Suppressor macrophage treated with lipopolysaccharide for 1 hour (primary cell): ENCODE measurements around the gene NXN.
"Not testable (repeated sequence)": the region's sequence is repeated elsewhere in the genome, so short reads cannot be mapped to it uniquely, and the experiment has no call there.

Source experiments
- DNase-seq, 3 donors: peaks; one replicate each; pipeline ENCODE4 v3.0.0-alpha.2; 2020 to 2022

Gene NXN

DNA sequence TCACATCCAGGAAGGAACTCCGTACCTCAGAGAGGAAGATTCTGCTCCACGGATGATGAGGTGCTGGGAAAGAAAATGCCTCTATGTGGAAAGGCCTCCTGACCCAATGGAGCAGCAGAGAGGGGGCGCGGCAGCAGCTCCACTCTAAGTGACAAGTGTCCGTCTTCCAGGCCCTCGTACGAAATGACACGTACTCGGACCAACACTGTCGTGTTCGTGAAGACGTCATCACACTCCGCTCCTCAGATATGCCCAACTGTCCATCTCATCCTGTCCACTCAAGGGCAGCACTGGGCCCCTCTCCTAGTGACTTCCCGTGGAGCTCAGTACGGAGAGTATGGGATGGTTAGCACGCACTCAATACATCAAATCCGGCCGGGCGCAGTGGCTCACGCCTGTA is 165.2 kb downstream of the NXN start:
- no peak for DNase-seq

DNA sequence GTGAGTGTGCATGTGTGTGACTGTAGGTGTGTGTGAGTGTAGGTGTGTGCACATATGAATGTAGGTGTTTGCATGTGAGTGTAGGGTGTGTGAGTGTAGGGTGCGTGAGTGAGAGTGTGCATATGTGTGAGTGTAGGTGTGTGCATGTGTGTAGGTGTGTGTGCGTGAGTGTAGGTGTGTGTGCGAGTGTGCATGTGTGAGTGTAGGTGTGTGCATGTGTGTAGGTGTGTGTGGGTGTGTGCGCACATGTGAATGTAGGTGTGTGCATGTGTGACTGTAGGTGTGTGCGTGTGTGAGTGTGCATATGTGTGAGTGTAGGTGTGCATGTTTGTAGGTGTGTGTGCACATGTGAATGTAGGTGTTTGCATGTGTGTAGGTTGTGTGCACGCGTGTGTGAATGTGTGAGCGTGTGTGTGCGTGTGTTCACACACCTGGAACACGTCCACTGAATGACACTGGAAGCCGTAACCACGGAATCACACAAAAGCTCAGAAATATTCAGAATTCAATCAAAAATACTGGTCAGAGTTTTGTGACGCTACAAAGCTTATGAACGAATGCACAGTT is 166.9 kb downstream of the NXN start:
- DNase-seq: no peak

DNA sequence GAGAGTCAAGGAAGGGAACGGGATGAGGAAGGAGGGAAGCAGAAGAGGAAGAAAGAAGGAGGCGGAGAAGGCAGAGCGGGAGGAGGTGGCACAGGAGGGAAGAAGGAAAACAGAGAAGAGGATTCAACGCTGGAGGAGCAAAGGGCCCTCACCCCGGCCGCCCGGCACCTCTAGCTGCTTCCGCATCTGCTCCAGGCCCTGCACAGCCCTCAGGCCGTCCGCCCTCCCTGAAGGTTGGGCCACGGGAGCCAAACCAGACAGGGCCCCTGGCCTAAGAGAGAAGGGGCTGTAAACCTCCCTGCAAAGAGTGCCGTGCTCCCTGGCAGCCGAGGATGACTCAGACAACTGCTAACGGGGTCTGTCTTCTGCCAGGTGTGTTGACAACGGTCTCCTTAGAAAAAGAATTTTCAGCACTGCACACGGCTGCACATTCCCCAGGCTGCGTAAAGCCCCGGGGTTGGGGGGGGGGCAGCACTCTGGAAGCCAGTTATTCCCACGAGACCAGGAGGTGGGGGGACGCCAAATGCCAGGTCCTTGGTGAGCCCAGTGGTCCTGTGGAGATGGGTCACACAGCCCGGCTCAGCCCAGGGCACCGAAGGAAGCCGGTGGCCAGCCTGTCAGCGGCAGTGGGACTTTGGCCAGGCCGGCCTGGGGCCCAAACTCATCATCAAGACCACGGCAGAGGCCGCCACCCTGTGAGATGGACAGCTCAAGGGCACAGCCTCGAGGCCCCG is 168.4 kb downstream of the NXN start:
- no peak for DNase-seq

- DNase-seq: no peak
Observed at GRCh38 chr17:807523-808294, 171.9 kb downstream of the NXN start.

DNA sequence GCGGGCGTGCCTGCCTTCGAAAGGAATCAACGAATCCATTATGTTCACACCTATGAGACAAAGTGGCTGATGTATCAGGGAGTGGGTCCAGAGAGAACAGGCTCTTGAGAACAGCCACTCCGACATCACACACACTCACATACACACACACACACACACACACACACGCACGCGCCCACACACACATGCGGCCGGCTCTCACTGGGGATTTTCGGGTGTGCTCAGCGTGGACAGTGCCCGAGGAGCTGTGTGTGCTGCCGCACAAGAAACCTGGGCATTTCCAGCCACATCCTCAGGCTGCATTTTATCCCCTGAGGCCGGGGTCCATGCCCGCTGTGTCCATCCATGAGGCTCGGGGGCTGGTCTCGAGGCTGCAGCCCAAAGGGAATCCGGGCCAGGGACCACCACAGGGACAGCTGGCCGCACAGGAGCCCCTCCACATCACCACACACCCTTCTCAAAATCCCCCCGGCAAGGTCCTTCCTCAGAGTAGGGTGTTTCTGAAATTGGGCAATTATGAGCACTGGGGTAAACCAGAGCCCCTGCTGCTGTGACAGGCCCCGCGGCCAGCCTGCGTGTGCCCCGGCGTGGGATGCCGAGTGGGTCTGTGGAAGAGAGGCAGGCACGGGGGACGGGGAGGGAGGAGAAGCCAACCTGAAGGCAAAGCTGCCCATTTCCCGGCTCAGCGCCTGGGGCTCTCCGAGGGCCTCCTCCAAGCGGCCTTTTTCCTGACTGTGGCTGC is 172.6 kb downstream of the NXN start:
- no peak for DNase-seq

DNA sequence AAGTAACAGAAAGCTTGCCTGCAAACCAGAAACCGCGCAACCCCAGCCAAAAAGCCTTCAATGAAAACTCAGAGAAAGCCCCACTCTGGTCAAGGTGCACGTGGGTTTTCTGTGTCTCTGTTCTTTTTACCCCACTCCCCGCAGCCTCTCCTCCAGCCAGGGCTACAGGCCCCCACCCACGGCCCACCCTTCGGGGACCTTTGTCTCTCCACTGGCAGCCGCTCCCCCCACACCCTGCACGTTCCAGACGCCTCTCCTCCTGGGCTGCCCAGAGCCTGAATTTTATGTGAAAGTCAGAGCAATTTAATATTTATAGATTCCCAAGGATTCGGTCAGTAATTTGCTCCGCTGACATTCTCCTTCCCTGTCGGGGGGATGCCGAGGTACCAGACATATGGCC is 173.2 kb downstream of the NXN start:
- DNase-seq: no peak

- DNase-seq: not testable (repeated sequence)
Observed at GRCh38 chr17:805886-806285, 173.7 kb downstream of the NXN start.

- DNase-seq: no peak
Observed at GRCh38 chr17:804541-805435, 174.8 kb downstream of the NXN start.

- no peak for DNase-seq
Observed at GRCh38 chr17:802901-803881, 176.4 kb downstream of the NXN start.

- DNase-seq: no peak
Observed at GRCh38 chr17:802481-802880, 177.1 kb downstream of the NXN start.

GRCh38 chr17:801660-802059 is 177.9 kb downstream of the NXN start:
- no peak for DNase-seq

- no peak for DNase-seq
Observed at GRCh38 chr17:800446-801242, 178.9 kb downstream of the NXN start.

GRCh38 chr17:799261-799660 is 180.3 kb downstream of the NXN start:
- DNase-seq: no peak

- DNase-seq: no peak
Observed at GRCh38 chr17:798246-798645, 181.3 kb downstream of the NXN start.

DNA sequence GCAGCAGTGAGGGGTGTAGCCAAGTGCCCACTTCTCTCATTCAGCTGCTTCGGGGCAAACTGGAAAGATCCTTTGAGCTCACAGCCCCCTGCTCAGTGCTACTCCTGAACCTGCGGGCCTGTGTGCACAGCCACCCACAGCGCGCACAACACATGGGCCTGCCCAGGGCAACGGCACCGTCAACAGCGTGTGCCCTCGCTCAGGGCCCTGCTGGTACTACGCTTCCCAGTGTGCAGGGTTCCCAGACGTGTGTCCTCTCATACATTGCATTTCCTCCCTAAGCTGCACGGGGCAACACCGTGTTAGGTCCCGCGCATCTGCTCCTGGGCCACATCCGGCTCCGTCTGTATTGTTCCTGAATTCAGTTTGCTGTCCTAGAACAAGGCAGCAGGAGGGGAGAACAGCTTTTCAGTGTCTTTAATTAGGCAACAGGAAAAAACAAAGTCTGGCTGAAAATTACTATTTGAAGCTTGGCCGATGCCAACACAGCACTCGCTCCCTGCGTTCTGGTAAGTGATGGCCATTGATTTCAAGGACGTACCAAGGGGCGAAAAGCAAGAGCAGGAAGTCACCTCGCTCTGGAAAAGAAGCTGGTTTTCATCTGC is 182.2 kb downstream of the NXN start:
- DNase-seq: no peak

DNA sequence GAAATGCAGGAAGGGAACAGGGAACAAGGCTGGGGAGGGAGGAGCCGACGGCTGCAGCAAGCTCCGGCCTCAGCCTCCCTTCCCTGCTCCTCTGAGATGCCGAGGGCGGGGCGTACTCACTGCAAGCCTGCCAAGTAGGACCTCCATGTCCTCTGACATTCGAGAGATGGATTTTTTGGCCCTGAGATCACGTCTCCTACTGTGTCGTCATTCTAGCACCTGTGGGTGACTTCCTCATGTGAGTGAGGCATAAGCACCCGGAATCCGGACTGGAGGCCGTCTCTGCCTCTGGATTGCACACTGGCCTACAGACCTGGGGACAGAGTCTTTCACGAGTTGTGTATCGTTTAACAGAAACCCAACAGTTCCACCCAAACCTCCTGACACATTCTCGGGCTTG is 183.0 kb downstream of the NXN start:
- peak in 1 of 3 donors; percentile 15 for DNase-seq

DNA sequence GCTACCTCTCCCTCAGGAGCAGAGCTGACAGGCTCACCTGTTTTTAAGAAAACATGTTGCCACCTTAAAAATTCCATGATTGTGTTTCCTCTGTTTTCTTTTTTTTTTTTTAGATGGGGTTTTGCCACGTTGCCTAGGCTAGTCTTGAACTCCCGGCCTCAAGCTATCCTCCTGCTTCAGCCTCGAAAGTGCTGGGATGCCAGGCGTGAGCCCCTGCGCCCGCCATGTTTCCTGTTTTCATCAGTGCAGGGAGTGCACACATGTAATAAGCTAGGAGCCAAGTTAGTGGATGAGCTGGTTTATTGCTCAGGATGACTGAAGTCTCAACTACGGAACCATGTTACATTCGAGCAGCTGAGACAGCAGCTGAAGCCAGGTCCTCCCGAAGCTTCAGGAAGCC is 183.9 kb downstream of the NXN start:
- no peak for DNase-seq

- DNase-seq: no peak
Observed at GRCh38 chr17:795276-795675, 184.3 kb downstream of the NXN start.

DNA sequence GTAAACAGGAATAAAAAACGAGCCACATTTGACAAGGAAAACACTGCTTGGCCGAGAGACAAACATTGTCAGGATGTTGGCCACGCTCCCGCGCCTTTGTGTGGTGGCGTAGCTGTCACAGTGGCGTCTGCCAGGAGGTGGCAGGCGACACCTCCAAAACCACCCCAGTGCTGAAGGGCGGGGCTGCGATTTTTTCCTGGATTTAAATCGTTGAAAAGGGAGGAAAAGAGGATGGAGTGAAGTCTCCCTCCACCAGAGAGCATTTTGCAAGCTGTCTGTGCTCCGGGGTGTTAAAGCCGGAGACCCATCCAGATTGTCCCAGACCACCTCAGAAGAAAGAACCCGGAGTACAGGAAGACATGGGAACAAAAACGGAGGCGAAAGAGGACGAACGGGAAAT is 184.7 kb downstream of the NXN start:
- DNase-seq: peak; percentile 69 to 83 (median 72)

DNA sequence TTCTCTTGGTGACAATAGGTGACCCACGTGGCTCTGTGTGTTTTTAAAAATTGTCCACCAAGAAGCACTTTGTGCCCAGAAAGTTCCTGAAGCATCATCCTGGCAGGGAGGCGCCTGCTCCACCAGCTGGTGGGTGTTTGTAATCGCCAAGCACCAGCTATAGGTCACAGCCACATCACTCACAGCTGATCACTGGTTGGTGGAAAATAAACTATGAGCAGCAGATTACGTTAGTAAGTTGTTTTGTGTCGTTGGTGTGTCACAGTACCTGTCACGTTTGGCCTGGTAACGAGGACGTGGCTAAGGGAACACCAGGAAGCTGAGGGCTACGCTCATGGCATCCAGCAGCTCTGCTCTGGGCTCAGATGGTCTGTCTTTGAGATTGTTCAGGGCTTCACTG is 187.3 kb downstream of the NXN start:
- no peak for DNase-seq
